HG03175 (cell line): ENCODE results near the gene NDEL1.
A peak's percentile ranks its signal among the peaks of the same experiment; 100 is the strongest.

Experiments
- ATAC-seq: cut with Tn5 transposase; IDR thresholded peaks from one replicate; pipeline ENCODE4 v1.9.1; 2021; ENCODE audit warnings: mild to moderate bottlenecking, moderate library complexity; ENCODE audit not compliant: unreplicated experiment

Gene NDEL1

DNA sequence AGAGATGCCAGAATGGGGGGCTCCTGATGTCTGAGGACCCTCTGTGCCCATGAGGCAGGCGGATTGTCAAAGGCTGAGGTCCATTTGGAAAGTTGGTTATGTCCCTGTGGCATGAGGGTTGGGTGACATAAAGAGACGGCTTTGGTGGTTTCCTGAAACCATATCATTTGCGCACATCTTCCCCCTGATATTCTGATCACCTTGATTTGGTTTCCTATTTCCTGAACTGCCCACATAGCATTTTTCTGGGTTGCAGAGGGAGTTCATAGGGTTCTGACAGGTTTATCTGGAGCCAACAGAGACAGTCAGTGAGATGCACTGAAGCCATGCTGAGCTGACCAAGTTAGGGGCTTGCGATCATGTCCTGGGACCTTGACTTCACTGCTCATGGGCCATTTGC lies 22.4 kb upstream of the NDEL1 start:
- ATAC-seq = no peak

- ATAC-seq = no peak
Measured at GRCh38 chr17:8413938-8414337, 21.7 kb upstream of the NDEL1 start.

DNA sequence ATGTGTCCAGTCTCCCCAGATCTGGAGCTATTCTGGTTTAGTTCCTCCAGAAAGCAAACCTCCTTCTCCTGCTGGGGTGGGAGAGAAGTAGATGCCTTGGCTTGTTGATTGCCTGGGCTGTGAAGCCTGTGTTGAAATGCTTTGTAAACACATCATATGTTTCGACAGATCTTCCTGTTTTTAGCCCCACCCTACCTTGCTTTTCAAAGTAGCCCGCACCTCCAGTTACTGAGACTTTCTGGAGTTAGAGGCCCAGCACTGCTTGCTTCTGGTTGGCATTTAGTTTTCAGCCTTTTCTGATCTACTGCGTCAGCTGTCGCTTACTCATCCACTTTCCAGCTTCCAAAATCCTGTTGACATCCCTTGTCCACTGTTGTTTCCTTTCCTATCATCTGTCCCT lies 17.9 kb upstream of the NDEL1 start:
- ATAC-seq = no peak

DNA sequence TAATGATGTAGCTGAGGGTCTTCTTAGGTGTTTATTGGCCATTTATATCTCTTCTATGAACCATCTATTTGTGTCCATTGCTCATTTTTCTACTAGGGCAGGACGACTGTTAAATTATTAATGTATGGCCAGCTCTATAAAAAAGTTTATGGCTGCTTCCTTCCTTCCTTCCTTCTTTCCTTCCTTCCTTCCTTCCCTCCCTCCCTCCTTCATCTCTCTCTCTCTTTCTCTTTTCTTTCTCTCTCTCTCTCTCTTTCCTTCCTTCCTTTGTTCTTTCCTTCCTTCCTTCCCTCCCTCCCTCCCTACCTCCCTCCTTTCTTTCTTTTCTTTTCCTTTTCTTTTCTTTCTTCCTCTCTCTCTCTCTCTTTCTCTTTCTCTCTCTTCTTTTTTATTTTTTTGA lies 17.2 kb upstream of the NDEL1 start:
- no peak for ATAC-seq

GRCh38 chr17:8419305-8419704 lies 16.4 kb upstream of the NDEL1 start:
- no peak for ATAC-seq

DNA sequence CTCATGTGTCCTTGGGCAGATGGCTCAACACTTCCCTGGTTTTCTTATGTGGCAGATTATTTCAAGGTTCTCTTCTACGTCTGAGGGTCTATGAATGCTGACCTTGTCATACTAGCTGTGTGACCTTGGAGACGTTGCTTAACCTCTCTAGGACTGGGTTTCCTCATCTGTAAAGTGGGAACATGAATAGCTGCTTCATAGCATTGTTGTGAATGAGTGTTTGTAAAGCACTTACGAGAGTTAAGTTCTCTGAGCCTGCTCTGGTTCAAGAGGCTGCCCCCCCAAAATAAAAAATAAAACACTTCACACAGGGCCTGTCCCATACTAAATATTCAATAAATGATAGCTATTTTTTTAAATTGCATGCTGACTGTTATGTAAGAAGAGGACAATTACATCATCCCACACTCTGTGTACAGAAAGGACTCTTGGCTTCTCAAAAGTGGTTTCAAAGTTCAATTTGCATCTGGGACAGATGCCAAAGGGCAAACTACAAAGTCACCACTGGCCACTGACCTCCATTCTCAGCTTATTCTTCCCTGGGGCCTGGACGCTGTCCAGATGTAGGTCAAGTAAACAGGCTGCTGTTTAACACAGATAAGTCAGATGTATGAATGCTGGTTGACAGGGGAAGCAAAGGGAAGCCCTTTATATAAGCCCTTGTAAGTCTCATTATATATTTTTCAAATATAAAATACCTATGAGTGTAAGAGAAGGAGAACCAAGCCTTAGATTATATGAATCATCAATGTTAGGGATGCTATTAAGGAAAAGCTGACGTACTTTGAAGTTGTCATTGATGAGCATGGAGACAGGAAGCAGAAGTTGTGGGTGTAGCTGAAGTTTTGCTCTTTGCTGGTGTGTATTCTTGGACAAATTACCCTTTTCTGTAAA lies 15.4 kb upstream of the NDEL1 start:
- ATAC-seq = no peak

GRCh38 chr17:8421571-8421970 lies 14.1 kb upstream of the NDEL1 start:
- ATAC-seq = no peak

DNA sequence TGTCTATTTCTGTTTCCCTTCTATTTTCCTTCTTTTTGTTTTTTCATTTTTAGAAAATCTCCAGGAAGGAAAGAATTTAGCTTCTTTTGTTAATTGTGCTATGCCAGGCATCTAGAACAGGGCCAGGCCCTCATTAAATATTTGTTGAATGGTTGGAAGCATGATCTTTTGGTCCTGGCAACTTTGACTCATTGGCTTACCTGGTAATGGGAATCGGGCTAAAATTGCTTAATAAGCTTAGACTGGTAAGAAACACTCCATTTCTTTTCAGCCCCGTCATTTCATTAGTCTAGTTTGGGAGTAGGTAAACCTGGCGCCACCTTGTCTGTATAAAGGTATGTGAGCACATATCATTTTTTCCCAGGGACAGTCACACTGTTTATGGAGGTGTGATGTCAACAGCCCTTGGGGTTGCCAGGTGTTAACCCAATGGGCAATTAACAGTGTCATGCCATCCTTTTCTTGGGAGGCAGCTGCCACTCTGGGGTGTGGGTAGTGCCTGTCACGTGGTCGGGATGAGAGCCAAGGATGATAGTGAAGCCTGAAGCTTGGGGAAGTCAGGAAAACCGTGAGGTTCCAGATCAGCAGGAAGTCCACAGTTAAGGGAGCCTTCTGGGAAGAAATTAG lies 9.5 kb upstream of the NDEL1 start:
- ATAC-seq = no peak

DNA sequence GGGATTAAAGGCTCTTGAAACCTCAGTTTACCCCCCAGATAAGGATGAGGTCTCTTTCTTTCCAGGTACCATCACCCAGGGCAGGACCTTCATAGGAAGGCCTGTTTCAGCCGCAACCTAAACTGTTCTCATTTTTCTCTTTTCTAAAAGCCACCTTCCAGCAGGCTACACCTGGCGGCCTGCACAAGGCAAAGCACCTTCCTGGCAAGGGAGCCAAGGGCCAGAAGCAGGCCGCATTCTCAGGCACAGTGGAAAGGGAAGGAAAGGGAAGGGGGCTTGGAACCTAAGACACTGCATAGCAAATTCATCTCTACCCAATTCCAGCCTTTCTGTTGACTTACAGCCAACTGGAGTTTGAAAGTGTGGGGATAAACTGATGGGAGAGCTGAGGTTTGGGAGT lies 8.9 kb upstream of the NDEL1 start:
- no peak for ATAC-seq

- no peak for ATAC-seq
Measured at GRCh38 chr17:8430966-8431365, 4.7 kb upstream of the NDEL1 start.

DNA sequence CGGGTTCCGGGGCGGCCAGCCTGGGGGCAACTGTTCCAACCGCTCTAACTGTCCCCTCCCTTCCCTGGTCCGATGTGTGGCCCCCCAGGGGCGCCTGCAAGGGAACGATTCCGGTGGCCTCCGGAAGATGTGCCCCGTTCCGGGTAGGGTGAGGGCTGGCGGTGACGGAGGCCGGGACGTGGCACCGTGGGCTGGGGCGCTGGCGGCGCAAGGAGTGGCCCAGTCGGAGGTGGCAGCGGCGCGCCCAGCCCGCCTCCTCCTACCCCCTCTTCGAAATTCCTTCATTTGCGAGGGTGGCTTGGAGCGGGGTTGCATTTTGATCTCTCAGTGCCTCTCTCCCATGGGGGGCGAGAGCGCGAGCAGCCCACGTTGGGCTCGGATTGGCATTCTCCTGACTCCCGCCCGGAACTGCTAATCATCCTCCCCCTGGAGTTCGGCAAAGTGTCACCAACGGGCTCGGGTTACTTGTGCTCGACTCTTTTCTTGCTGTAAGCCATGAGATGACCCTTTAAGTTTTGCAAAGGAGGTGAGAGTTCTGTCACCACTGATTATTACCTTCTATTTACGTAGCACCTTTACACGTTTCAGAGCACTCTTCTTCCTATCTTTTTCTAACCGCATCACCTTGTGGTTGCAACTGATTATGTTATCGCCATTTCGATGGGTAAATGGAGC lies 622 bp downstream of the NDEL1 start:
- ATAC-seq = peak; percentile 47

DNA sequence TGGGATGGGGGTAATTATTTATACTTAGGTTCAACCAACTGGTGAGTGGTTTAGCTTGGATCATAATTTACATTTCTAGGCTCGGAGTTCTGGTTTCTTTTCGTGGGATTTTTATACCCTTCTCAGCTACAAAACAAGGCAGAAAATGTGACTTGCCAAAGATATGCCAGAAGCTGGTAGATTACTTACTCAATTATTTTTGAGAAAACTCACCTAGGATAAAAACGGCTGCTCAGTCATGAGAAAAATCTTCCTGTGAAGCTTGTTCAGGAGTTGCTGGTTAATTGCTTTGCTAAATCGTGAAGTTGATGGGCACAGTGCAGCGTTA lies 1.1 kb downstream of the NDEL1 start:
- ATAC-seq = no peak

DNA sequence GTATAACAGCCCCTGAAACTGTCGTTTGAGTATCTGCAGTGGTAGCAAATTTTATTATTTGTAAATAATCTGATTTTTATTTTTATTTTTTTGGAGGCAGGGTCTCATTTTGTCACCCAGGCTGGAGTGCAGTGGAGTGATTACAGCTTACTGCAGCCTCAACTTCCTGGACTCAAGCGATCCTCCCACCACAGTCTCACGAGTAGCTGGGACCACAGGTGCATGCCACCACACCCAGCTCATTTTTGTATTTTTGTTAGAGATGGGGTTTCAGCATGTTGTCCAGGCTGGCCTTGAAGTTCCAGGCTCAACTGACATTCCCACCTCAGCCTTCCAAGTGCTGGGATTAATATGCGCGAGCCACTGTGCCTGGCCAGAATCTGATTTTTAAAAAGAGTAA lies 2.8 kb downstream of the NDEL1 start:
- no peak for ATAC-seq

DNA sequence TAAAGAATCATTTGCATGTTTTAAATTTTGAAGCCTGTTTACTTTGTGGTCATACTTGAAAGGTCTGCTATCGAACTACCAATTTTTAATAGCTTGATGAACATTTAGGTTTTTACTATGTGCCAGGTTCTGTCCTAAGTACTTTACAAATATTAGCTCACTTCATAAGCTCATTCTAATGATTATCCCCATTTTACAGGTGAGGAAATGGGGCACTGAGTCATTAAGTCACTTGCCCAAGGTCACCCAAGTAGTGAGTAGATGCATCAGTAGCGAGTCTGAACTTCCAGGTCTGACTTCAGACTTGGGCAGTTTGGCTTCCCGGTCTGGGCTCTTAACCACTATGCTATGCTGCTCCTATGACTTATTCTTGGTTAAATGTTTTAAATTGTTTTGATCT lies 4.0 kb downstream of the NDEL1 start:
- no peak for ATAC-seq

- no peak for ATAC-seq
Measured at GRCh38 chr17:8441690-8442089, 6.0 kb downstream of the NDEL1 start.

- no peak for ATAC-seq
Measured at GRCh38 chr17:8442310-8442709, 6.6 kb downstream of the NDEL1 start.

DNA sequence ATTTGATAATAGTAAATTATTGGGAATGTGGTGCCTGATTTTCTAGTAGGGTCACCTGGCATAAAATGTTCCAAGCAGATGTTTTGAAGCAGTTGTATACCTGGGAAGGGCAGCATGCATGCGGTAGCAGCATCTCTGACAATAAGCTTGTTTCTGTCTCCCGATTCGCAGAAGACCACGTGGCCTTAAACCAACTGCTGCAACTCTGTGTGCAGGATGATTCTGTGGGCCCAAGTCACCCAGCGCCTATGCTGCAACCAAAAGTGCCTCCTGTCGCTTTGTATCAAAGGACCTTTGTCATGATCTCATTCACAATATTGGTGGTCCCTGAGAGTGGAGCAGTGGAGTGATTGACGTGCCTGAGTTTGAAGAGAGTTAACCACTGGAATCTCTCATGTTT lies 8.1 kb downstream of the NDEL1 start:
- no peak for ATAC-seq

GRCh38 chr17:8444494-8444893 lies 8.8 kb downstream of the NDEL1 start:
- ATAC-seq = no peak

- ATAC-seq = no peak
Measured at GRCh38 chr17:8445536-8445935, 9.9 kb downstream of the NDEL1 start.

DNA sequence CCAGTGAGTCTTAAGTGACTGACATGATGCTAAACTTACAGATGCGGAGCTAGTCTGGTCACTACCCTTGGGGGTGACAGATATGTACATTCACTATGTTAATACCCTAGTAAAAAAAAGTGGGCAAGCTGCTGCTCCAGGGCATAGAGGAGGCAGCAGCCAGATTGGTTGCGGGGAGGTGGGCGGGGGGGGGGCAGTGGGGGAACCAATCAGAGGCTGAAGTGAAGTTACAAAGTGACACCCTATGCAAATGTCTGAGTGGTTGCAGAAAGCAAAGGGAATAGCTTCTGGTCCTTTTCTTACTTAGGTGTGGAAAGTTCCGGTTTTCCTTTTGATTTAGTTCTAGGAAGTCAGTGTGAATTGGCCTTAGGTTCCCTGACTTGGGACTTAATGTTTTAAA lies 12.1 kb downstream of the NDEL1 start:
- no peak for ATAC-seq

GRCh38 chr17:8448310-8448709 lies 12.6 kb downstream of the NDEL1 start:
- no peak for ATAC-seq

- no peak for ATAC-seq
Measured at GRCh38 chr17:8451933-8452614, 16.4 kb downstream of the NDEL1 start.
